Esophagus muscularis mucosa (tissue), 4 donors: ENCODE results near the gene SLC39A11. TPM values are rescaled to one million over a fixed set of nuclear protein-coding genes. Genes with fewer than 3 reads are reported as not detected.
A peak's percentile ranks its signal among the peaks of the same experiment; 100 is the strongest.

ENCODE experiments used
- DNase-seq: peaks from one replicate; pipeline ENCODE4 v3.0.0-alpha.2; 2017; ENCODE audit errors: extremely low spot score
- H3K27ac ChIP-seq, 4 donors: fragments of 200-600 bp; sonication (generic); replicated peaks in 1 of 4; 1 replicate in 3 of 4; 2 replicates in 1 of 4; pipeline ENCODE4 v1.5.1; 2016 to 2019; ENCODE audit warnings: mild to moderate bottlenecking in 1 of 4
- H3K27me3 ChIP-seq, 4 donors: fragments of 200-600 bp; sonication (generic); one replicate each; pipeline versions ENCODE4 v1.5.1 to v1.6.0; 2016 to 2019
- H3K36me3 ChIP-seq, 4 donors: fragments of 200-600 bp; sonication (generic); one replicate each; pipeline ENCODE4 v1.5.1; 2016 to 2019
- H3K4me1 ChIP-seq, 4 donors: fragments of 200-600 bp; sonication (generic); one replicate each; pipeline ENCODE4 v1.5.1; 2016 to 2019
- H3K4me3 ChIP-seq, 4 donors: fragments of 200-600 bp; sonication (generic); 1 replicate in 2 of 4; 2 replicates in 2 of 4; pipeline ENCODE4 v1.5.1; 2016 to 2019; ENCODE audit warnings: mild to moderate bottlenecking in 4 of 4, moderate library complexity in 1 of 4
- H3K9me3 ChIP-seq, 4 donors: fragments of 200-600 bp; sonication (generic); 1 replicate in 3 of 4; 2 replicates in 1 of 4; pipeline ENCODE4 v1.5.1; 2016 to 2019
- EP300 ChIP-seq: sonication (generic); formaldehyde crosslinking; IDR thresholded peaks from one replicate; pipeline ENCODE4 v1.6.1; 2017; ENCODE audit warnings: antibody characterized with exemption
- POLR2A ChIP-seq: fragments of 450-650 bp; IDR thresholded peaks from one replicate; pipeline ENCODE4 v1.6.1; 2017; ENCODE audit warnings: antibody characterized with exemption, moderate library complexity, mild to moderate bottlenecking, low read depth
- POLR2AphosphoS5 ChIP-seq, 2 donors: sonication (generic); formaldehyde crosslinking; IDR thresholded peaks; one replicate each; pipeline ENCODE4 v1.6.1; 2017; ENCODE audit warnings: antibody characterized with exemption in 2 of 2
- WGBS: methylation state at CpG from one replicate; pipeline ENCODE4 v1.1.5; 2018; 5-methylcytosine and 5-hydroxymethylcytosine counted together
- intact Hi-C: fragments of 100-400 bp; cut with DNase I; formaldehyde crosslinking; loops from one replicate; pipeline ENCODE4 v1.15.1; 2023
- total RNA-seq, 4 donors: library from RNA; depleted of rRNA; stranded (reverse); fragments of >200 nt; gene quantifications; one replicate each; pipeline versions ENCODE4 v1.1.0 to v1.2.1, GENCODE V29; 2016
- TF ChIP-seq, protein P1 (sequence below), 3 experiments: fragments of 200-600 bp in 2 of 3; fragments of 450-650 bp in 1 of 3; sonication (generic) in 2 of 3; IDR thresholded peaks; one replicate each; pipeline ENCODE4 v1.5.1; 2017 to 2019; ENCODE audit warnings: antibody characterized with exemption in 3 of 3, mild to moderate bottlenecking in 2 of 3, moderate library complexity in 1 of 3

Gene SLC39A11
- total RNA-seq, 4 donors from 2014 or later, result 7.5 to 20.2 (median 18.4) TPM

DNA sequence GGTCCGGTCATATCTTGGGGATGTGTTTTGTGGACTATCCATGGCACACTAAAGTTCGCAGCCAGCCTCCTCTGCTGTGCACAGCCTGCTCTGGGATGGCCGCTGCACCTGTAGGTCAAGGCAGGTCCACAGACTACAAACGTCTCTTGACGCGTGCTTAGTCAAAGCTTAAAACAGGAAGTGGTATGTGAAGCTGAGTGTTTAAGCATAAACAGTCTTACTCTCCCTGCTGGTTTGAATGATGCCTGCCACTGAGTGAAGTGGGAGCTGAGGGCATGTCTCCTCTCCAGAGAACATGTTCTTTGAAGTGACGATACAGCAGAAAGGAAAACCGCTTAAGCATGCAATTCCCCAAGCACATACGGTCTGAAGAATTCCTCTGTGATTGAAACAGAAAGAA is 365.6 kb downstream of the SLC39A11 start:
- intact Hi-C loops, result loop anchor here (5.0 kb wide), 1 partner anchor 430 kb away; no protein-coding TSS in a partner anchor
- no peak for DNase-seq
- H3K4me1 ChIP-seq, result no peaks in the 10 kb centered on the region
- H3K9me3 ChIP-seq, result no peaks in the 10 kb centered on the region
- no peaks in the 10 kb centered on the region for H3K36me3 ChIP-seq
- 65% methylated on average over 9 of the region's 9 CpGs for WGBS
- H3K27me3 ChIP-seq, result no peaks in the 10 kb centered on the region
- H3K4me3 ChIP-seq, result no peak overlapping the region
- TF ChIP-seq, protein P1, sequence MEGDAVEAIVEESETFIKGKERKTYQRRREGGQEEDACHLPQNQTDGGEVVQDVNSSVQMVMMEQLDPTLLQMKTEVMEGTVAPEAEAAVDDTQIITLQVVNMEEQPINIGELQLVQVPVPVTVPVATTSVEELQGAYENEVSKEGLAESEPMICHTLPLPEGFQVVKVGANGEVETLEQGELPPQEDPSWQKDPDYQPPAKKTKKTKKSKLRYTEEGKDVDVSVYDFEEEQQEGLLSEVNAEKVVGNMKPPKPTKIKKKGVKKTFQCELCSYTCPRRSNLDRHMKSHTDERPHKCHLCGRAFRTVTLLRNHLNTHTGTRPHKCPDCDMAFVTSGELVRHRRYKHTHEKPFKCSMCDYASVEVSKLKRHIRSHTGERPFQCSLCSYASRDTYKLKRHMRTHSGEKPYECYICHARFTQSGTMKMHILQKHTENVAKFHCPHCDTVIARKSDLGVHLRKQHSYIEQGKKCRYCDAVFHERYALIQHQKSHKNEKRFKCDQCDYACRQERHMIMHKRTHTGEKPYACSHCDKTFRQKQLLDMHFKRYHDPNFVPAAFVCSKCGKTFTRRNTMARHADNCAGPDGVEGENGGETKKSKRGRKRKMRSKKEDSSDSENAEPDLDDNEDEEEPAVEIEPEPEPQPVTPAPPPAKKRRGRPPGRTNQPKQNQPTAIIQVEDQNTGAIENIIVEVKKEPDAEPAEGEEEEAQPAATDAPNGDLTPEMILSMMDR (IDR thresholded peaks at IDR 0.05), result no peak
- TF ChIP-seq EP300 (no peak), POLR2A (no peak), POLR2AphosphoS5 (IDR thresholded peaks at IDR 0.05) (no peak)
- no peak overlapping the region for H3K27ac ChIP-seq

DNA sequence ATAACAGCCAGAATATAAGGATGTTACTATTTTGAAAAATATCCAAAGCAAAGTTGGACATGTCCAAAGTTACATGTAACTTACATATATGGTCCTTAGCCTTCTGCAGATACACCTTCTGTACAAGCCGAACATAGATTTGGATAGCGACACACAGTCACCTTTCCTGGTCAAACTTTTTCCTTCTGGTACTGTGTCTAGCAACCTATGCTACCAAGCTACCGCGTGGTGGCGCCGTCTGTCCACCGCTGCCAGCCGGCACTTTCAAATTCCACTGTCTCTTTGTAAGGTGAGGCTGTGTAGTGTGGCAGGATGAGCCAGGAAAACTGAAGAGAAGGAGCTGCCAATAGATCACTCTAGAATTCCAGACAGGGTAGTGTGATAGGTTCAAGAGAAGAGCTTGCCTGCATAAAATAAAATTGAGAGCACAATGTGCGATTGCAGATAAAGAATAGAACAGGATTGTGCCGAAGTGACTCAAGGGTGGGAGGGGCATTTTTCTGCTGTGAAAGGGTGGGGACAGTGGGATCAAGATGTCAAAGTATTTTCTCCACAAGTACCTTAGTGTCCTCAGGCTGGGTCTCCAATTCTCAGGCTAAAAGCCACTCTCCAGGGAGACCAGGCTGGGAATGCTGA is 366.9 kb downstream of the SLC39A11 start:
- TF ChIP-seq, protein P1 (IDR thresholded peaks at IDR 0.05), result peak; percentile 49 to 75 (median 59)
- TF ChIP-seq POLR2AphosphoS5 (IDR thresholded peaks at IDR 0.05), result no peak
- intact Hi-C loops, result loop anchor here (5.0 kb wide), 1 partner anchor 432 kb away; no protein-coding TSS in a partner anchor
- Histone ChIP-seq H3K9me3 (no peaks in the 10 kb centered on the region), H3K27me3 (no peaks in the 10 kb centered on the region), H3K27ac (no peak overlapping the region), H3K36me3 (no peaks in the 10 kb centered on the region), H3K4me1 (no peaks in the 10 kb centered on the region), H3K4me3 (no peak overlapping the region)
- WGBS, result 21% methylated on average over 10 of the region's 10 CpGs
- DNase-seq, result no peak

DNA sequence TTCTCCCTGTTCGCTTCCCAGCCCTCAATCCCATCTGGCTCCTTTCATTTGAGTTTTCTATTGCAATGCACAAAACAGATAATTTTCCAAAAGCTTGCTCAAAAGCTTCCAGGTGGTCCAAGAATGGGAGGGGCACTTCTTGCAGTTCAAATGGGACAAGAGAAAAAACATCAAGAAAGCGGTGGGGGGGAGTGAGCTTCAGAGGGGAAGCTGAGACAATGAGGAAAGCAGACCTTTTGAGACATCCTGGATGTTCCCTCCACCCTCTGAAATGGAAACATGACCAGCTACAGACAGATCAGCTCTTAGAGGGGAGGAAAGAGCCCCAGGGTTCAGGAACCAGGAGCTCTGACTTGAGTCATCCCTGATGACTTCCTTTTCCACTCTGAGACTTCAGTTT is 368.2 kb downstream of the SLC39A11 start:
- DNase-seq, result no peak
- TF ChIP-seq POLR2AphosphoS5 (IDR thresholded peaks at IDR 0.05) (no peak), POLR2A (no peak), EP300 (no peak)
- TF ChIP-seq, protein P1 (IDR thresholded peaks at IDR 0.05), result no peak
- Histone ChIP-seq H3K4me3 (no peak overlapping the region), H3K9me3 (no peaks in the 10 kb centered on the region), H3K4me1 (no peaks in the 10 kb centered on the region), H3K27me3 (no peaks in the 10 kb centered on the region), H3K36me3 (no peaks in the 10 kb centered on the region), H3K27ac (no peak overlapping the region)
- intact Hi-C loops, result no loop called here
- 74% methylated on average over 2 of the region's 2 CpGs for WGBS

DNA sequence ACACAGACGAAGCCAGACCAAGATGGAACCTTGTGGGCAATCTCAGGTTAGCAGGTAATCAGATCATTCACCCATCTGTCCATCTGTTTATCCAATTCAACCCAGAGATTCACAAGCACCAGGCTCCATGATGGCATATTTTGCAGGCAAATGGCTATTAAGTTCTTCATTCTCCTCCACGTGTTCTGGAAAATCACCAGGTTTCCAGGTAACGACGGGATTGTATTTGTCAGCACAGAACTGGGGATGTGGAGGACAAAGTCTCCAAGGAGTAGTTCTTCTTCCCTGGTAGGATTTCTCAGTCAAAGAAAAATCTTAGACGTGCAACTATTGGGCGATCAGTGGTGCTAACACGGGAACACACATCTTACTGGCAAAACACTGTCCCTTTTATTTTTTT is 368.8 kb downstream of the SLC39A11 start:
- Histone ChIP-seq H3K27me3 (no peaks in the 10 kb centered on the region), H3K36me3 (no peaks in the 10 kb centered on the region), H3K9me3 (no peaks in the 10 kb centered on the region), H3K27ac (no peak overlapping the region), H3K4me1 (no peaks in the 10 kb centered on the region), H3K4me3 (no peak overlapping the region)
- no peak for DNase-seq
- WGBS, result 83% methylated on average over 7 of the region's 7 CpGs
- intact Hi-C loops, result no loop called here
- no peak for TF ChIP-seq POLR2AphosphoS5 (IDR thresholded peaks at IDR 0.05)
- no peak for TF ChIP-seq POLR2A
- no peak for TF ChIP-seq EP300
- TF ChIP-seq, protein P1 (IDR thresholded peaks at IDR 0.05), result no peak

DNA sequence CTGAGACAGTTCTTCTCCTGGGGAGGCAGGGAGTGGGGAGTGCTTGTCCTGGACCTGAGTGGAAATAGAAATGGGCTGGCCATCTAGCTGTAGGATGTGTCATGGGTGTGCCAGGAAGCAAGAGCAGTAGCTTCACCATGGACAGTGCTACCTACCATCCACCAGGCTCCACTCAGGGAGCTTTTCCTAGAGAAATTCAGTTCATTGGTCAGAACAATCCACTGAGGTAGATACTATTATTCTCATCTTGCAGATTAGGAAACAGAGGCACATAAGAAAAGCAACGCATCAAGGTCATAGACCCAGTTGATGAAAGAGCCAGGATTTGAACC is 372.0 kb downstream of the SLC39A11 start:
- 100% methylated on average over 1 of the region's 1 CpG for WGBS
- Histone ChIP-seq H3K4me1 (no peaks in the 10 kb centered on the region), H3K9me3 (no peaks in the 10 kb centered on the region), H3K4me3 (no peak overlapping the region), H3K36me3 (no peaks in the 10 kb centered on the region), H3K27ac (no peak overlapping the region), H3K27me3 (no peaks in the 10 kb centered on the region)
- intact Hi-C loops, result no loop called here
- TF ChIP-seq POLR2AphosphoS5 (IDR thresholded peaks at IDR 0.05), result no peak
- no peak for DNase-seq
